Activated CD4-positive, alpha-beta T cell treated with anti-CD3 and anti-CD28 coated beads, Interleukin-2, amount 50 U/mL, for 48 hours (primary cell): ENCODE results near the gene ADH1A.
"Not testable (repeated sequence)": the region's sequence is repeated elsewhere in the genome, so short reads cannot be mapped to it uniquely, and the experiment has no call there.

Experiments
- DNase-seq, 2 experiments: peaks; one replicate each; pipeline ENCODE4 v3.0.0-alpha.2; 2020

The ADH1A gene

DNA sequence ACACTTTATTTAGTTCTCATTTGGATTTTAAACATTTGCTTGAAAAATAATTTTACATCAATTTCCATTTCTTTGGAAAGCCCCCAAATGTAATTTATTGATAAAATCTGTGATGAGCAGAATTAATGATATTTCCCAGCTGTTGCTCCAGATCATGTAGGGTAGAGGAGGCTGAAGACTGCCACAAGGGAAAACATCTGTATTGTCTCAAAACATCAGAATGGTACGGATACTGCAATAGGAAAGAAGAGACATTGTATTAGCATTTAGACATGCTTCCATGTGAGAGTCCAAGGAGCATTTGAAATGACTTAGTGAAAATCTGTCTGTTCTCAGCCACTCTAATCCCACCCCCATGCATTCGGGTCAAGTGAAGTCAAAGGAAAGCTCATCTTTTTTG is 14.4 kb downstream of the ADH1A start:
- no peak for DNase-seq

DNA sequence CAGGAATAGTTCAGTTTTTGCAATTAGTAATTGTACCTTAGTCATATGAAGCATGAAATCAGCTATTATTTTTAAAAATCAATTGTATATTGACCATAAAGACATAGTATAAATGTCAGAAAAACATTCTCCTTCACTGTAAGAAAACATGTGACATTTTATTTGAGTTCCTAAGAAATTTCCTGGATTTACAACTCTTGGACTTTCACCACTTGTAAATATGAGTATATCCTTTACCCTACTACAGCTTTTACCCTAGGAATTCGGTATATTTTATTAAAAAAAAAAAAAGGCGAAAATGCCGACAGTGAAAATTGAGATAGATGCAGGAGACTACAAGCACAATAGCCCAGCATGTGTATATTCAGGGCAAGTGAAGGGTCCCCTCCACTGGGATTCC is 14.9 kb downstream of the ADH1A start:
- no peak for DNase-seq

DNA sequence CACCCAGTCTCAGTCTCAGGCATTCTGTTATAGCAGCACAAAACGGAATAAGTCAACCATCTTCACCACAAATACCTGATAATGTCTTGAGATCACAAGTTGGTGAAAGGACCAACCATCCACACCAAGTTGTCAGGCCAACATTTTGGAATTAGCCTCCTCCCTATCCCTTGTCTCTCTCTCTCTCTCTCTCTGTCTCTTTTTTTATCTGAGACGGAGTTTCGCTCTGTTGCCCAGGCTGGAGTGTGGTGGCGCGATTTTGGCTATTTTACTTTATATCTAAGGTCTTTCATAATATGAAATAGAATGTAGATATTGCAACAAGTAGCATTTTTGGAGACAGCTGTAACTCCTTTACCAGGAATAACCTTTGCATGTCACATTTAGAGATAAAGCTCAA is 15.7 kb downstream of the ADH1A start:
- no peak for DNase-seq

DNA sequence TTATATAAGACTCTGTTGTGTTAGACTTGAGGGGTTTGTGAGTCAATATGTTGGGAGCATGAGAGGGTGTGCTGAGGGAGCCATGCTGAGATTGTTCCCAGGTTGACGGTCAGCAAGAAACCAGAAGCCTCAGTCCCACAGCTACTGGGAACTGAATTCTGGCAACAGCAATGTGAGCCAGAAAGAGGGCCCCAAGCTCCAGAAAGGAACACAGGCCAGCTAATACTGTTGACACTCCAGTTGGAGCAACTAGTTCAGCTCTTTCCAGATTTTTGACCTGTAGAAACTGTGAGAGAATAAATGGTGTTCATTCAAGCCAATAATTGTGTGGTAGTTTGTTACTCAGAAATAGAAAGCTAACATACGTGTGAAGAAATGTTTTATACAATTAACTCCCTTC is 17.1 kb downstream of the ADH1A start:
- no peak for DNase-seq

DNA sequence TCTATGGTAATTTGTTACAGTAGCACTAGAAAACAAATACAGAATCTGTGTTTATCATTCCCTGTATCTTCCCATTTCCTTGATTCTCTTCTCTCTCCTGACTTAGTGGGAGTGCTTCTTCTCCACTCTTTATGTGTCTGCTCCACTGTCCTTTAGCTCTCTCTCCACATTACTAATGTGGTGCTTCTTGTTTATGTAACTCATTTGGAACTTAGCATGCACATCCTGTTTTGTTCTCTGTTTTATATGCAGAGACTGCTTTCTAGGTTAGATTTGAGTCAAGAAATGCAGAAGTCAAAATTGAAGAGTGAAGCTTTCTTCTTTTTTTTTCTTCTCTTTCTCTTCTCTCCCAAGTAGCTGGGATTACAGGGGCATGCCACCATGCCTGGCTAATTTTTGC is 25.9 kb downstream of the ADH1A start:
- DNase-seq = no peak

DNA sequence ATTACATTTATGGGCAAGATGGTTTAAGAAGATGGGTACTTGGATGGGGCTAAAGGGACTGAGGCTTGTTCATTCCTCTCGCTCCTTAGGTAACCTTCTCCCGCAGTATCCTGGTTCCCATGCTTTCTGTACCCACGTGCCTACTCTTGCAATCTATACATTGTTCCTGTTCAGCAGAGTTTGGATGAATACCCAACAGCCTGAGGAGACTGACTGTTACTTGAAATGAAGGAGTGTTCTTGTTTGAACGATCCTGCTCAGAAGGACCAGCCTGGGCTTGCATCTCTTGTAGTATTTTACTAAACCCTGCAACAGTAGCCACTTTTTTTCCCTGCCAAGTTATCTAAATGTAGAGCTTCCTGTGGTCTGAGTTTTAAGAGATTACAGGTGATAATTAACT is 38.0 kb downstream of the ADH1A start:
- DNase-seq = no peak

DNA sequence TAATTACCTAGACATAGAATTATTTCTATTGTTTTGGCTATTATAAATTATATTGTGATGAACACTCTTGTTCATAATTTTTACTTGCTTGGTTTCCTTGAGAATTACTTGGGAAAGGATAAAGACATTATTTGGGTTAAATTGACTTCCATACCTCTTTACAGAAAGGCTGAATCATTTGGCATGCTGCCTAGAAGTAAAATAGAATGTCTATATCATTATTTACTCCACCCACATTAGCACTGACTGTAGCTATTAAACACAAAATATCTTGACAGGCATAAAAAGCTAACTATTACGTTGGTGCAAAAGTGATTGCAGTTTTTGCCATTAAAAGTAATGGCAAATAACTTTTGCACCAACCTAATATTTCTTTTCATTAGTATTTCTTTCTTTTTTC is 42.1 kb downstream of the ADH1A start:
- no peak for DNase-seq

DNA sequence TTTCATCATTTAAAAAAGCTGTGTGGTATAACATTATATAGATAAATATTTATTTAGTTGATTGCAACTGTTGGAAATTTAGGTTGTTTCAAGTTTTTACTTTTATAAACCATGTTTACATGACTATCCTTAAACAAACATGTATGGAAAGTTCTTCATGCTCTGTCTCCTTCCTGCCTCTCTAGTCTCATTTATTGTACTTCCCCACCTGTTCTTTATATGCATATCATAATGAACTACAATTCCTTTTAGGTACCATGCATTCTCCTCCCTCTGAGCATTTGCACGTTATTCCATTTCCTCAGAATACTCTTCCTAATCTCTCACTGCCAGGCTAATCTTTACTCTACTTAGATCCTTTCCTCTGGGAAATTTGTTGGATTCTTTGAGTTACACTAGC is 54.8 kb downstream of the ADH1A start:
- DNase-seq = no peak

DNA sequence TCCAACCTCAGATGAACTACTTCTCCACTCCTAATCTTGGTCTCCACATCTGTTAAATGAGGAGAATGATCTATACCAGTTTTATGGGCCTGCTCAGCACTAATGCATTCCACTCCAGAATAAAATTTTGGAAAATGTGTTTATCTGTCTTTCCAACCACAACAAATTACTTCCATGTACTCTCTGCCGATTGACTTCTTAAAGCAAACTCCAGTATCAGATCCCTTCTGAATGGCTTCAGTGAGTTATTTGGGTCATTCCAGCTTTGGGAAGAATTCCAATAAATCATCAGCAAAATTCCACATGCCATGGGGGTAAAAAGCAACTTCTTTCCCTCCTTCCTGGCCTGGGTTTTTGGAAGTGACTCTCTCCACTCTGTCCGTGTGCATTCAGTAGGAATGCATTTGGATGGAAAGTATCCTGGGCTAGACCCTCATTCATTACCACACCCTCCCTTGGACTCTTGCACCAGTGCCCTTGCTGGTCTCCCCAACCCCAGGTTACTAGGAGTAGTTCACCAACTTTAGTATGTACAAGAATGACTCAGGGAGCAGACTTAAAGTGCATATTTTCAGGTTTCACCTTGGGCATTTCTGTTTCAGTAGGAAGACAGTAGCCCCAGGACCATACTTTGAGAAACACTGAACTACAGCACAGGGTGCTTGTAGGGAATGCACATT is 56.3 kb downstream of the ADH1A start:
- no peak for DNase-seq

DNA sequence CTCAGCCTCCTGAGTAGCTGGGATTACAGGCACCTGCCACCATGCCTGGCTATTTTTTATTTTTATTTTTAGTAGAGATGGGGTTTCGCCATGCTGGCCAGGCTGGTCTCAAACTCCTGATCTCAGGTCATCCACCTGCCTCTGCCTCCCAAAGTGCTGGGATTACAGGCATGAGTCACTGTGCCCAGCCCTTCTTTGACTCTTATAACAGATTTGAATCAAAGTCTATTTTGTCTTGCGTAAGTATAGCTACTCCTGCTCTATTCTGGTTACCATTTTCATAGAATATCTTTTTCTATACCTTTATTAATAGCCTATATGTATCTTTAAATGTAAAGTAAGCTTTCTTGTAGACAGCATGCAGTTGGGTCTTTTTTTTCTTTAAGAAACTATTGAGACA is 57.4 kb downstream of the ADH1A start:
- DNase-seq = not testable (repeated sequence)

DNA sequence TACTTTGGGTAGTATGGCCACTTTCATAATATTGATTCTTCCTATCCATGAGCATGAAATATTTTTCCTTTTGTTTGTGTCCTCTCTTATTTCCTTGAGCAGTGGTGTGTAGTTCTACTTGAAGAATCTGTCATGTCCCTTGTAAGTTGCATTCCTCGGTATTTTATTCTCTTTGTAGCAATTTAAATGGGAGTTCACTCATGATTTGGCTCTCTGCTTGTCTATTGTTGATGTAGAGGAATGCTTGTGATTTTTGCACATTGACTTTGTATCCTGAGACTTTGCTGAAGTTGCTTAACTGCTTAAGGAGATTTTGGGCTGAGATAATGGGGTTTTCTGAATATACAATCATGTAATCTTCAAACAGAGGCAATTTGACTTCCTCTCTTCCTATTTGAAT is 62.1 kb downstream of the ADH1A start:
- not testable (repeated sequence) for DNase-seq

DNA sequence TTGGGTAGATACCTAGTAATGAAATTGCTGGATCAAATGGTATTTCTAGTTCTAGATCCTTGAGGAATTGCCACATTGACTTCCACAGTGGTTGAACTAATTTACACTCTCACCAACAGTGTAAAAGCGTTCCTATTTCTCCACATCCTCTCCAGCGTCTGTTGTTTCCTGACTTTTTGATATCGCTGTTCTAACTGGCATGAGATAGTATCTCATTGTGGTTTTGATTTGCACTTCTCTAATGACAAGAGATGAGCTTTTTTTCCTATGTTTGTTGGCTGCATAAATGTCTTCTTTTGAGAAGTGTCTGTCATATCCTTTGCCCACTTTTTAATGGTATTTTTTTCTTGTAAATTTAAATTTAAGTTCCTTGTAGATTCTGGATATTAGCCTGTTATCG is 63.1 kb downstream of the ADH1A start:
- not testable (repeated sequence) for DNase-seq
